Measurements from ENCODE around the gene BCAS4.

BCAS4 gene

DNA sequence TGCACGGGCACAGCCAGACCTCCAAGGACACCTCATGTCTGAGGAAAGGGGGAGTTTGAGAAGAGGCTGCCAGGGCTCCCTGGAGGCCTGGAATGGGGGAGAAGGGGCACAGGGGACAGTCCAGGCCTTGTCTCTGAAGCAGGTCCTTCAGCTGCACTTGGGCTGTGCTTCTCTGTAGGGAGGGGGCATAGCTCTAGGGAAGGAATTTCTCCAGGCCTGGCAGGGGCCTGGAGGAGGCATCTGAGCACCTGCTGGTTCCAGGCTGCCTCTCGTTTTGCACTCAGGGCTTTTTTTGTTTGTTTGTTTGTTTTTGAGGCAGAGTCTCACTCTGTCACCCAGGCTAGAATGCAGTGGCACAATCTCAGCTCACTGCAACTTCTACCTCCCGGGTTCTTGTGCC lies 67.7 kb downstream of the BCAS4 start:
- DNase-seq, result no peak
- H3K9me3 ChIP-seq, result no peaks in the 10 kb centered on the region
- H3K36me3 ChIP-seq, result no peaks in the 10 kb centered on the region
- H3K27me3 ChIP-seq, result no peaks in the 10 kb centered on the region
- H3K4me3 ChIP-seq (ENCODE audit: low read depth, low read length), result no peak overlapping the region
- TF ChIP-seq, protein P1, sequence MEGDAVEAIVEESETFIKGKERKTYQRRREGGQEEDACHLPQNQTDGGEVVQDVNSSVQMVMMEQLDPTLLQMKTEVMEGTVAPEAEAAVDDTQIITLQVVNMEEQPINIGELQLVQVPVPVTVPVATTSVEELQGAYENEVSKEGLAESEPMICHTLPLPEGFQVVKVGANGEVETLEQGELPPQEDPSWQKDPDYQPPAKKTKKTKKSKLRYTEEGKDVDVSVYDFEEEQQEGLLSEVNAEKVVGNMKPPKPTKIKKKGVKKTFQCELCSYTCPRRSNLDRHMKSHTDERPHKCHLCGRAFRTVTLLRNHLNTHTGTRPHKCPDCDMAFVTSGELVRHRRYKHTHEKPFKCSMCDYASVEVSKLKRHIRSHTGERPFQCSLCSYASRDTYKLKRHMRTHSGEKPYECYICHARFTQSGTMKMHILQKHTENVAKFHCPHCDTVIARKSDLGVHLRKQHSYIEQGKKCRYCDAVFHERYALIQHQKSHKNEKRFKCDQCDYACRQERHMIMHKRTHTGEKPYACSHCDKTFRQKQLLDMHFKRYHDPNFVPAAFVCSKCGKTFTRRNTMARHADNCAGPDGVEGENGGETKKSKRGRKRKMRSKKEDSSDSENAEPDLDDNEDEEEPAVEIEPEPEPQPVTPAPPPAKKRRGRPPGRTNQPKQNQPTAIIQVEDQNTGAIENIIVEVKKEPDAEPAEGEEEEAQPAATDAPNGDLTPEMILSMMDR (IDR thresholded peaks at IDR 0.05; ENCODE audit: low read depth, low read length), result no peak
- no peaks in the 10 kb centered on the region for H3K4me1 ChIP-seq

DNA sequence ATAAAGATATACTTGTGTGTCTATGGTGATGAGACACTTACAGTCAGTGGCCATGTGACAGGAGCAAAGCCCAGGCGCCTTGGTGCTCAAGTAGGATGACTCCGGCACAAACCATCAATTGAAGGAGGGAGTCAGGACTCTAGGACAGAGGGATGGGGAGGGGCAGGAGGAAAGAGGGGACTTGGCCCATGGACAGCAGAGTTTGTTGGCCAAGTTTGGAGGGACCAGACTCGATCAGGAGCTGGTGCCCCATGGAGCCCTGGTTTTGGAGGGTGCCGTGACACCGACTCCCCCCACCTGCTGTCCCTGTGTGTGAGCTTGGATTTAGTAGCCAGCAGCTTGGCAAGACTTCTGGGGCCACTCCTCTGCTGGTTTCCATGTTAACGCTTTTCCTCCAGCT lies 70.3 kb downstream of the BCAS4 start:
- TF ChIP-seq, protein P1 (IDR thresholded peaks at IDR 0.05; ENCODE audit: low read depth, low read length), result no peak
- no peaks in the 10 kb centered on the region for H3K36me3 ChIP-seq
- H3K4me1 ChIP-seq, result no peaks in the 10 kb centered on the region
- H3K9me3 ChIP-seq, result no peaks in the 10 kb centered on the region
- no peaks in the 10 kb centered on the region for H3K27me3 ChIP-seq
- H3K4me3 ChIP-seq (ENCODE audit: low read depth, low read length), result no peak overlapping the region
- no peak for DNase-seq

DNA sequence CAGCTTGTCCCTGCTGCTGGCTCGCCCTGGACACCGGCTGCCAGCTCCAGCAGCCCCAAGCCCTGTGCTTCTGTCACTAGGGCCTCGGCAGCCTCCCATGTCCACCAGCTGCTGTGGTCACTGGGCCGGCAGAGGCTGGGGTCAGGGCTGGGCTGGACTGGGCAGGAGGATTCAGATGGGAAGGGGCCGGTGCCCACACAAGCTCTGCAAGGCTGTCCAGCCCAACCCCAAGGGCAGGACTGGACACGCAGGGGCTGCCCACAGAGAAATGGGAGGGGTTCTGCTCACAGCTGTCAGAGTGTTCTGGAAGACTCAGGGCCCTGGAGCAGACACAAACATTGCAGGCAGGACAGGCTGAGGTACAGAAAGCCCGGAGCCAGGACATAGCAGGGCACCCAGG lies 70.7 kb downstream of the BCAS4 start:
- no peak for DNase-seq
- Histone ChIP-seq H3K4me1 (no peaks in the 10 kb centered on the region), H3K36me3 (no peaks in the 10 kb centered on the region), H3K27me3 (no peaks in the 10 kb centered on the region), H3K9me3 (no peaks in the 10 kb centered on the region), H3K4me3 (ENCODE audit: low read depth, low read length) (no peak overlapping the region)
- TF ChIP-seq, protein P1 (IDR thresholded peaks at IDR 0.05; ENCODE audit: low read depth, low read length), result no peak

DNA sequence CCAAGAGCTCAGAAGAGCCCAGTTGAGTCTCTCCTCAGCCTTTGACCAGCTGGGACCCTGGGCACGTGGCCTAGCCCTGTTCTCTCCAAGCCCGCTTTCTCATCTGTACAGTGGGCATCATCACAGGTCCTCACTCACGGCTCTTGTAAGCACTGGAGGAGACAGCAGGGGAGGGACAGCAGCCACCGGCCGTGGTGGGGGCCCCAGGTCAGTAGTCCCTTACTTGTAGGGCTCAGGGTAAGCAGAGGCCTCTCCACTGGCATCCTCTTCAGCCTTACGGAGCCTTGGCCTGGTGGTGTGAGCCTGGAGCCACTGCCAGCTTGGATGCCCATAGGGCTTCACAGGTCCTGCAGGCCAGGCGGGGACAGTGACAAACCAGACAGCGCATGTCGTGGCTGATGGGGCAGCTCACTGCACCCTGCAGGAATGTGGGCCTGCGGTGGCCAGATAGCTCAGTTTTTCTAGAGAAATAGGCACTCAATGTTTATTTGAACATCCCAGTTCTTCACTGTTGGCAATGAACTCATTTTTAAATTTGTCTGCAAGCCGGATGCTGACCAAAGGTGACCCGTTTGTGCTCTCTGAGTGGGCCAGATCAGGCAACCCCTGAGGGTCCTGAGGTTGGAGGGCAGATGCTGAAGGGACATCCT lies 71.3 kb downstream of the BCAS4 start:
- Histone ChIP-seq H3K9me3 (no peaks in the 10 kb centered on the region), H3K27me3 (no peaks in the 10 kb centered on the region), H3K4me1 (no peaks in the 10 kb centered on the region), H3K4me3 (ENCODE audit: low read depth, low read length) (no peak overlapping the region), H3K36me3 (no peaks in the 10 kb centered on the region)
- TF ChIP-seq, protein P1 (IDR thresholded peaks at IDR 0.05; ENCODE audit: low read depth, low read length), result no peak
- no peak for DNase-seq

DNA sequence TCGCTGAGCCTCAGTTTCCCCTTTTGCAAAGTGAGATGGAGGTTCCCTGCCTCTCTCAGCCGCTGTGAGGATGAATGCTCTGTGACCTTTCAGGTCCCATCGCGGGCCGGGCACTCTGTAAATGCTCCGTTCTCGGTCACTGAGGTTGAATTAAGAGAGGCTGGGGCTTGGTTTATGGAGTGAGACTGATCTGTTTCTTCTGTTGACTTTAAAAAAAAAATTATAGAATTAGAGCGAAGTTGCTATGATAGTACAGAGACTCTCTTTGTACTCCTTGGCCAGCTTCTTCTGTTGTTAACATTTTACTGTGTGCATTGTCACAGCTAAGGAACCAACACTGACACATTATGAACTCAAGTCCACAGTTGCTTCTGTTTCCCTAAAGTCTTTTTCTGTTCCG lies 72.0 kb downstream of the BCAS4 start:
- Histone ChIP-seq H3K27me3 (no peaks in the 10 kb centered on the region), H3K9me3 (no peaks in the 10 kb centered on the region), H3K4me1 (no peaks in the 10 kb centered on the region), H3K36me3 (no peaks in the 10 kb centered on the region), H3K4me3 (ENCODE audit: low read depth, low read length) (no peak overlapping the region)
- TF ChIP-seq, protein P1 (IDR thresholded peaks at IDR 0.05; ENCODE audit: low read depth, low read length), result no peak
- DNase-seq, result no peak

DNA sequence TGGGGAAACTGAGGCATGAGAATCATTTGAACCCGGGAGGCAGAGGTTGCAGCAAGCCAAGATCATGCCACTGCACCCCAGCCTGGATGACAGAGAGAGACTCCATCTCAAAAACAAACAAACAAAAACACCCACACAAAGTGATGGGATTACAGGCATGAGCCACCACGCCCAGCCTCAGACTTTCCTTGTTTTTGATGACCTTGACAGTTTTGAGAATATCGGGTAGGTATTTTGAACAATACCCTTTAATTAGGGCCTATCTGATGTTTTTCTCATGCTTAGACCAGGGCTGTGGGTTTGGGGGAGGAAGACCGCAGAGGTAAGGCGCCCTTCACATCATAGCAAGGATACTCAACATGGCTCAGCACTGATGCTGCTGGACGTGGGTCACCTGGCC lies 72.9 kb downstream of the BCAS4 start:
- Histone ChIP-seq H3K4me1 (no peaks in the 10 kb centered on the region), H3K4me3 (ENCODE audit: low read depth, low read length) (no peak overlapping the region), H3K9me3 (no peaks in the 10 kb centered on the region), H3K36me3 (no peaks in the 10 kb centered on the region), H3K27me3 (no peaks in the 10 kb centered on the region)
- no peak for DNase-seq
- TF ChIP-seq, protein P1 (IDR thresholded peaks at IDR 0.05; ENCODE audit: low read depth, low read length), result no peak
